HS-27A (cell line): ENCODE measurements around the gene TBX6.

Source experiments
- DNase-seq: peaks from one replicate; pipeline ENCODE4 v3.0.0-alpha.2; 2012; ENCODE audit warnings: low read depth, missing footprints

The TBX6 gene

GRCh38 chr16:30113711-30114333 is 22.1 kb upstream of the TBX6 start:
- no peak for DNase-seq

- no peak for DNase-seq
These were observed 21.4 kb upstream of the TBX6 start, which contains the start of gene GDPD3 for GRCh38 chr16:30113031-30113710. GDPD3 (minus strand) TSS chr16:30113537; CDS start chr16:30113478, 59 bp downstream.

- DNase-seq: no peak
These were observed 20.7 kb upstream of the TBX6 start for GRCh38 chr16:30112197-30113030.

- no peak for DNase-seq
These were observed 18.9 kb upstream of the TBX6 start for GRCh38 chr16:30110661-30111060.

GRCh38 chr16:30108059-30108850 is 16.5 kb upstream of the TBX6 start:
- no peak for DNase-seq

GRCh38 chr16:30104492-30104891 is 12.8 kb upstream of the TBX6 start:
- no peak for DNase-seq

GRCh38 chr16:30104090-30104489 is 12.4 kb upstream of the TBX6 start:
- no peak for DNase-seq

GRCh38 chr16:30096862-30097563 is 5.3 kb upstream of the TBX6 start:
- DNase-seq: no peak

- no peak for DNase-seq
These were observed 4.6 kb upstream of the TBX6 start, which contains the start of gene YPEL3 for GRCh38 chr16:30096105-30096861. YPEL3 (minus strand) TSS chr16:30096213; CDS start chr16:30095482, 731 bp downstream.

- no peak for DNase-seq
These were observed 3.7 kb upstream of the TBX6 start for GRCh38 chr16:30095166-30096078.

GRCh38 chr16:30094541-30095165 is 2.9 kb upstream of the TBX6 start:
- DNase-seq: no peak

- no peak for DNase-seq
These were observed 768 bp upstream of the TBX6 start for GRCh38 chr16:30092373-30093010.

GRCh38 chr16:30090610-30091331 is 953 bp downstream of the TBX6 start:
- DNase-seq: no peak

- no peak for DNase-seq
These were observed 2.7 kb downstream of the TBX6 start for GRCh38 chr16:30088832-30089624.

- no peak for DNase-seq
These were observed 3.4 kb downstream of the TBX6 start for GRCh38 chr16:30088237-30088831.

GRCh38 chr16:30087181-30087898 is 4.4 kb downstream of the TBX6 start:
- DNase-seq: no peak
